GM08714 (cell line): ENCODE data around the gene PTP4A2.
A peak's percentile ranks its signal among the peaks of the same experiment; 100 is the strongest.

Source experiments
- H3K4me3 ChIP-seq: fragments of 200-500 bp; sonication (Bioruptor generic); 2 replicates; pipeline ENCODE4 v1.5.1; 2014; ENCODE audit warnings: mild to moderate bottlenecking, low read length, inconsistent platforms
- ZNF274 ChIP-seq: IDR thresholded peaks from 2 replicates; pipeline ENCODE4 v1.6.1; 2012; ENCODE audit warnings: mild to moderate bottlenecking, low read depth, low read length

The PTP4A2 gene

GRCh38 chr1:31938184-31938975 lies at the start of gene PTP4A2:
Gene PTP4A2, minus strand, starts transcription at chr1:31938368. Its CDS starts 19,303 bp downstream, at chr1:31919065.
- TF ChIP-seq ZNF274, result no peak
- peak within 1 kb of the TSS; percentile 91 for H3K4me3 ChIP-seq

- no peak overlapping the region for H3K4me3 ChIP-seq
- TF ChIP-seq ZNF274, result no peak
These were observed 49.0 kb upstream of the PTP4A2 start for GRCh38 chr1:31987135-31987619.

GRCh38 chr1:31985430-31985829 lies 47.3 kb upstream of the PTP4A2 start:
- no peak for TF ChIP-seq ZNF274

GRCh38 chr1:31984419-31985347 lies 46.5 kb upstream of the PTP4A2 start:
- no peak for TF ChIP-seq ZNF274
- H3K4me3 ChIP-seq, result no peak overlapping the region

More at GRCh38 chr1:31985430-31985829, 47.3 kb upstream of the PTP4A2 start:
- no peak overlapping the region for H3K4me3 ChIP-seq

- TF ChIP-seq ZNF274, result no peak
- H3K4me3 ChIP-seq, result no peak overlapping the region
These were observed 43.8 kb upstream of the PTP4A2 start for GRCh38 chr1:31981972-31982371.

GRCh38 chr1:31981456-31981839 lies 43.3 kb upstream of the PTP4A2 start:
- TF ChIP-seq ZNF274, result no peak
- no peak overlapping the region for H3K4me3 ChIP-seq

GRCh38 chr1:31980835-31981455 lies 42.8 kb upstream of the PTP4A2 start:
- TF ChIP-seq ZNF274, result no peak
- no peak overlapping the region for H3K4me3 ChIP-seq

- H3K4me3 ChIP-seq, result no peak overlapping the region
- no peak for TF ChIP-seq ZNF274
These were observed 40.8 kb upstream of the PTP4A2 start for GRCh38 chr1:31978843-31979400.

GRCh38 chr1:31977385-31978131 lies 39.4 kb upstream of the PTP4A2 start:
- TF ChIP-seq ZNF274, result no peak

GRCh38 chr1:31976401-31976800 lies 38.2 kb upstream of the PTP4A2 start:
- no peak overlapping the region for H3K4me3 ChIP-seq
- TF ChIP-seq ZNF274, result no peak

More at GRCh38 chr1:31977385-31978131, 39.4 kb upstream of the PTP4A2 start:
- H3K4me3 ChIP-seq, result no peak overlapping the region

GRCh38 chr1:31970873-31971272 lies 32.7 kb upstream of the PTP4A2 start:
- H3K4me3 ChIP-seq, result no peak overlapping the region
- TF ChIP-seq ZNF274, result no peak

- H3K4me3 ChIP-seq, result no peak overlapping the region
- TF ChIP-seq ZNF274, result no peak
These were observed 23.4 kb upstream of the PTP4A2 start for GRCh38 chr1:31961536-31961935.

- H3K4me3 ChIP-seq, result no peak overlapping the region
- TF ChIP-seq ZNF274, result no peak
These were observed 21.6 kb upstream of the PTP4A2 start for GRCh38 chr1:31959521-31960340.
